ENCODE data around the gene CCDC9B. TPM values are rescaled to one million over a fixed set of nuclear protein-coding genes. Genes with fewer than 3 reads are reported as not detected.

The CCDC9B gene
- total and polyA plus RNA-seq, 11 donors, result 38.0 to 165 (median 119) TPM

- H3K9me3 ChIP-seq, result peaks cover 0 to 13% (median 0%) of the 10 kb centered on the region in 12 donors
- no peak for ATAC-seq
- intact Hi-C loops (cut with DNase I), result loop anchor here in 1 of 10 donors (1.0 kb wide), 1 partner anchor 15 kb away; no protein-coding TSS in a partner anchor
- H3K4me3 ChIP-seq, result no peak overlapping the region
- whole genome bisulfite sequencing, 4 donors, result 83 to 92% (median 87%) methylated on average over 2 of the region's 2 CpGs
- H3K36me3 ChIP-seq, result peaks cover 0 to 74% (median 0%) of the 10 kb centered on the region in 9 donors
- peak in 1 of 5 donors; percentile 5 for DNase-seq
- H3K27me3 ChIP-seq, result no peaks in the 10 kb centered on the region
- TF ChIP-seq CTCF (IDR thresholded peaks at IDR 0.05) (no peak), POLR2A (IDR thresholded peaks at IDR 0.05) (no peak)
- peaks cover 0 to 26% (median 12%) of the 10 kb centered on the region in 12 donors for H3K4me1 ChIP-seq
- peak overlapping the region in 1 of 12 donors; percentile 52 for H3K27ac ChIP-seq
These were observed 40.0 kb downstream of the CCDC9B start for GRCh38 chr15:40300771-40301170.

GRCh38 chr15:40300367-40300766, 40.4 kb downstream of the CCDC9B start:
- DNase-seq, result no peak
- intact Hi-C loops (cut with DNase I), result no loop called here
- no peak overlapping the region for H3K27ac ChIP-seq
- TF ChIP-seq POLR2A (IDR thresholded peaks at IDR 0.05), result no peak
- no peak for TF ChIP-seq CTCF (IDR thresholded peaks at IDR 0.05)
- no peak for ATAC-seq
- 95 to 96% (median 95%) methylated on average over 2 of the region's 2 CpGs for WGBS, 4 donors
- no peak overlapping the region for H3K4me3 ChIP-seq
- peaks cover 0 to 13% (median 0%) of the 10 kb centered on the region in 12 donors for H3K9me3 ChIP-seq
- peaks cover 0 to 78% (median 0%) of the 10 kb centered on the region in 9 donors for H3K36me3 ChIP-seq
- H3K27me3 ChIP-seq, result no peaks in the 10 kb centered on the region
- peaks cover 0 to 30% (median 14%) of the 10 kb centered on the region in 12 donors for H3K4me1 ChIP-seq

GRCh38 chr15:40298216-40298935, 42.4 kb downstream of the CCDC9B start:
- H3K27me3 ChIP-seq, result no peaks in the 10 kb centered on the region
- 90 to 95% (median 92%) methylated on average over 15 to 17 of the region's 17 CpGs for WGBS, 4 donors
- no peak overlapping the region for H3K27ac ChIP-seq
- no peak for ATAC-seq
- peaks cover 0 to 85% (median 0%) of the 10 kb centered on the region in 9 donors for H3K36me3 ChIP-seq
- peaks cover 0 to 13% (median 0%) of the 10 kb centered on the region in 12 donors for H3K9me3 ChIP-seq
- H3K4me1 ChIP-seq, result peaks cover 0 to 43% (median 17%) of the 10 kb centered on the region in 12 donors
- TF ChIP-seq POLR2A (IDR thresholded peaks at IDR 0.05), result no peak
- no peak for TF ChIP-seq CTCF (IDR thresholded peaks at IDR 0.05)
- intact Hi-C loops (cut with DNase I), result no loop called here
- no peak overlapping the region for H3K4me3 ChIP-seq
- DNase-seq, result peak in 2 of 5 donors; percentile 26 to 48

- ATAC-seq (no peak), DNase-seq (peak in 2 of 5 donors; percentile 11 to 20)
- no peak overlapping the region for H3K27ac ChIP-seq
- H3K36me3 ChIP-seq, result peaks cover 0 to 85% (median 0%) of the 10 kb centered on the region in 9 donors
- TF ChIP-seq CTCF (IDR thresholded peaks at IDR 0.05) (no peak), POLR2A (IDR thresholded peaks at IDR 0.05) (no peak)
- no peak overlapping the region for H3K4me3 ChIP-seq
- H3K4me1 ChIP-seq, result peaks cover 0 to 51% (median 17%) of the 10 kb centered on the region in 12 donors
- peaks cover 0 to 13% (median 0%) of the 10 kb centered on the region in 12 donors for H3K9me3 ChIP-seq
- WGBS, 4 donors, result 92 to 97% (median 95%) methylated on average over 8 to 10 of the region's 10 CpGs
- intact Hi-C loops (cut with DNase I), result no loop called here
- no peaks in the 10 kb centered on the region for H3K27me3 ChIP-seq
These were observed 43.4 kb downstream of the CCDC9B start for GRCh38 chr15:40297356-40297755.
